Aorta (tissue), 5 donors: ENCODE results near the gene CHKB. TPM values are rescaled to one million over a fixed set of nuclear protein-coding genes. Genes with fewer than 3 reads are reported as not detected.
"Not testable (repeated sequence)": the region's sequence is repeated elsewhere in the genome, so short reads cannot be mapped to it uniquely, and the experiment has no call there.

Source experiments
- ATAC-seq: fragments of 200-7000 bp; cut with Tn5 transposase; one replicate; pipeline ENCODE4 v1.9.1; 2022; ENCODE audit warnings: moderate library complexity; ENCODE audit not compliant: low FRiP score
- DNase-seq, 2 donors: peaks; one replicate each; pipeline ENCODE4 v3.0.0-alpha.2; 2020
- H3K27ac ChIP-seq, 2 donors: one replicate each; pipeline ENCODE4 v1.5.1; 2013; ENCODE audit warnings: low read length in 2 of 2, mild to moderate bottlenecking in 2 of 2, moderate library complexity in 2 of 2, control low read depth in 1 of 2, inconsistent platforms in 1 of 2, low read depth in 1 of 2
- H3K27me3 ChIP-seq, 2 donors: one replicate each; pipeline ENCODE4 v1.6.1; 2013; ENCODE audit warnings: control low read depth in 1 of 2, low read length in 1 of 2, mild to moderate bottlenecking in 1 of 2, moderate library complexity in 1 of 2; ENCODE audit not compliant: insufficient read depth in 2 of 2, control insufficient read depth in 1 of 2
- H3K36me3 ChIP-seq, 2 donors: one replicate each; pipeline ENCODE4 v1.6.1; 2013; ENCODE audit warnings: control low read depth in 1 of 2, low read length in 1 of 2, mild to moderate bottlenecking in 1 of 2; ENCODE audit not compliant: insufficient read depth in 2 of 2, control insufficient read depth in 1 of 2
- H3K4me1 ChIP-seq, 2 donors: one replicate each; pipeline ENCODE4 v1.6.1; 2013; ENCODE audit warnings: low read length in 2 of 2, control low read depth in 1 of 2, mild to moderate bottlenecking in 1 of 2, moderate library complexity in 1 of 2; ENCODE audit not compliant: insufficient read depth in 2 of 2, control insufficient read depth in 1 of 2
- H3K4me3 ChIP-seq, 2 donors: one replicate each; pipeline ENCODE4 v1.5.1; 2013; ENCODE audit warnings: low read length in 2 of 2, control low read depth in 1 of 2, mild to moderate bottlenecking in 1 of 2
- H3K9me3 ChIP-seq: one replicate; pipeline ENCODE4 v1.6.1; 2013; ENCODE audit warnings: mild to moderate bottlenecking, low read length; ENCODE audit not compliant: control insufficient read depth
- WGBS, 2 donors: extraction: QIAGEN DNeasy Blood & Tissue Kit; methylation state at CpG; one replicate each; pipeline ENCODE4 v1.1.7; 2013; 5-methylcytosine and 5-hydroxymethylcytosine counted together
- intact Hi-C, 2 donors: fragments of 100-400 bp; cut with DNase I; formaldehyde crosslinking; loops; one replicate each; pipeline versions ENCODE4 v1.14.2 to v1.15.0; 2022
- polyA plus RNA-seq, 2 donors: library from polyadenylated mRNA; stranded (reverse); fragments of 200-250 nt; gene quantifications; one replicate each; pipeline ENCODE4 v1.2.3, GENCODE V29; 2013
- total RNA-seq, 2 donors: library from RNA; stranded (reverse); fragmentation: NEBNext Ultra II Directional; extraction: Animal tissue kit (Norgen Biotek cat#: 25700); gene quantifications; one replicate each; pipeline ENCODE4 v1.2.1, GENCODE V29; 2021
- donor health status: healthy with polysubstance abuse.
- donor health status: Bipolar disorder and iron deficiency.
- donor health status: DM: no; HTN: no; CAD: no.
- donor health status: DM: no; HTN: no; CAD: no.
- donor health status: DM: yes; HTN: yes; CAD: no.

Gene CHKB
- total and polyA plus RNA-seq, 4 donors = 28.4 to 544 (median 57.7) TPM

- H3K27me3 ChIP-seq = no peaks in the 10 kb centered on the region
- no peaks in the 10 kb centered on the region for H3K36me3 ChIP-seq
- H3K4me1 ChIP-seq = no peaks in the 10 kb centered on the region
- ATAC-seq (no peak), DNase-seq (peak in 1 of 2 donors; percentile 79)
- no peaks in the 10 kb centered on the region for H3K9me3 ChIP-seq
- H3K4me3 ChIP-seq = no peak overlapping the region
- 87 to 89% methylated on average over 26 to 27 of the region's 27 CpGs for WGBS, 2 donors
- intact Hi-C loops = no loop called here
- H3K27ac ChIP-seq = no peak overlapping the region
Observed at GRCh38 chr22:50625568-50626313, 43.1 kb upstream of the CHKB start.

GRCh38 chr22:50625131-50625567, 42.5 kb upstream of the CHKB start:
- DNase-seq (peak in 1 of 2 donors; percentile 75), ATAC-seq (no peak)
- Histone ChIP-seq H3K9me3 (no peaks in the 10 kb centered on the region), H3K4me3 (no peak overlapping the region), H3K27me3 (no peaks in the 10 kb centered on the region), H3K4me1 (no peaks in the 10 kb centered on the region), H3K36me3 (no peaks in the 10 kb centered on the region), H3K27ac (no peak overlapping the region)
- 87 to 92% methylated on average over 11 to 14 of the region's 14 CpGs for WGBS, 2 donors
- intact Hi-C loops = no loop called here

GRCh38 chr22:50624347-50625130, 41.9 kb upstream of the CHKB start:
- DNase-seq (peak in 1 of 2 donors; percentile 17), ATAC-seq (no peak)
- intact Hi-C loops = no loop called here
- Histone ChIP-seq H3K4me1 (no peaks in the 10 kb centered on the region), H3K9me3 (no peaks in the 10 kb centered on the region), H3K4me3 (no peak overlapping the region), H3K27me3 (no peaks in the 10 kb centered on the region), H3K27ac (no peak overlapping the region), H3K36me3 (no peaks in the 10 kb centered on the region)
- WGBS, 2 donors = 71 to 76% methylated on average over 16 of the region's 16 CpGs

- no peaks in the 10 kb centered on the region for H3K4me1 ChIP-seq
- ATAC-seq = no peak
- no peaks in the 10 kb centered on the region for H3K27me3 ChIP-seq
- H3K27ac ChIP-seq = no peak overlapping the region
- peak in 1 of 2 donors; percentile 57 for DNase-seq
- whole genome bisulfite sequencing, 2 donors = 51 to 62% methylated on average over 16 of the region's 16 CpGs
- intact Hi-C loops = no loop called here
- no peak overlapping the region for H3K4me3 ChIP-seq
- no peaks in the 10 kb centered on the region for H3K9me3 ChIP-seq
- H3K36me3 ChIP-seq = no peaks in the 10 kb centered on the region
Observed at GRCh38 chr22:50622723-50623327, 40.2 kb upstream of the CHKB start.

DNA sequence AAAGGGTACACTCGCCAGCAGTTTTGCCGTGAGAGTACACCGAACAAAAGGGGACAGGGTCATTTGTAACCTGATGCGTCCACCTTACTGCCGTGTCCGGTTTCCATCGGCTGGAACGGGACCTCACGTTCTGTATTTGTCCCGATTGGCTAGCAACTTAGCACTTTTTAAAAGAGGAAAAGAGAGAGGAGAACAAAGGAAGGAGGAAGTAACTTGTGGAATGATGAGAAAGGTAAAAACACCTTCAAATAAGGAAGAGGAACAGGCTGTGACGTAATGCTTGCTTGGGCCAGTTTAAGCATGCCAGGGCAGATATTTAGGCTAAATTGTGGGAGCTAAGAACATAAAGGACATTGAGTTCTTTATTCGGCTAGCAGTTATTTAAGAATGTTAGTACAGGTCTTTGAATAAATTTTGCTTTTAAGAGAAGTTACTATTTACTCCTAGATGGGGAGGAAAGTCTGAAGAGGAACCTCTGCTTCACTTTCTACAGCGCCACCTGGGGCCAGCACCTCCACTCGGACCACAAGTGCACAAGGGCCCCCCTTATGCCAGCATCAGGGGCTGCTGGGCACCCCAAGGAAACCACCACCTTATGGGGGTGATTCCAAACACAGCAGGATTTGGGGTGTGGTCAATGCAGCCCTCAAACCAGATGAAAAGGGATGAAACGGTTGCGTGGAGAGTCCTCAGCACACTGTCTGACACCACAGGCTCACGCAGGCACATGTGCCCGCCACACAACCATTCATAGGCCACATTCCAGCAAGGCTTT, 39.5 kb upstream of the CHKB start:
- DNase-seq (peak in 1 of 2 donors; percentile 30), ATAC-seq (no peak)
- Histone ChIP-seq H3K9me3 (no peaks in the 10 kb centered on the region), H3K27ac (no peak overlapping the region), H3K27me3 (no peaks in the 10 kb centered on the region), H3K4me3 (no peak overlapping the region), H3K36me3 (no peaks in the 10 kb centered on the region), H3K4me1 (no peaks in the 10 kb centered on the region)
- intact Hi-C loops = no loop called here
- WGBS, 2 donors = 17 to 28% methylated on average over 18 of the region's 18 CpGs

DNA sequence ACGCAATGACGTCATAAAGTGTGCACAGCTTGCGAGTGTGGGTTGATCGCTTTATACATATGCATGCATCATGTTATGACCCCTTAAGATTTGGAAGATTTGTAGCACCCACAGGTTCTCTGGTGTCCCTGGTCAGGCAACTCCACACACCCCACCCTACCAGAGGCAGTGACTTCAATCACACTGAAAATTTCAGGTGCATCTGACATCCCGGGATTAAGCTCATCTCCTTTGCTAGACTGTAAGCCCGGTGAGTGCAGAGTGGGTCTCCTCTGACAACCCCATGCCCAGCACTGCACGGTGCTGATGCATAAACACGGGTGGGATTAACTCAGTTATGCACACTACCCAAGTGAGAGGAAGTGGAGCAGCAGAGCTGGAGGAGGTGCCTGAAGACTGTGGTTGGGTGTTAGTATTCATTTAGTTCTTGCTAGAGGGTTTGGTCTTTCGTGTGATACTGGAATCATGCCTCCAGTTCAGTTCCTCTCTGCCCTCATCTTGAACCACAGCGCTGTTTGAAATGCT, 38.8 kb upstream of the CHKB start:
- H3K4me1 ChIP-seq = no peaks in the 10 kb centered on the region
- no peaks in the 10 kb centered on the region for H3K27me3 ChIP-seq
- no peak overlapping the region for H3K27ac ChIP-seq
- H3K36me3 ChIP-seq = no peaks in the 10 kb centered on the region
- peak; percentile 10 for ATAC-seq
- 37 to 43% methylated on average over 10 of the region's 10 CpGs for WGBS, 2 donors
- DNase-seq = no peak
- H3K9me3 ChIP-seq = no peaks in the 10 kb centered on the region
- intact Hi-C loops = no loop called here
- H3K4me3 ChIP-seq = no peak overlapping the region

DNA sequence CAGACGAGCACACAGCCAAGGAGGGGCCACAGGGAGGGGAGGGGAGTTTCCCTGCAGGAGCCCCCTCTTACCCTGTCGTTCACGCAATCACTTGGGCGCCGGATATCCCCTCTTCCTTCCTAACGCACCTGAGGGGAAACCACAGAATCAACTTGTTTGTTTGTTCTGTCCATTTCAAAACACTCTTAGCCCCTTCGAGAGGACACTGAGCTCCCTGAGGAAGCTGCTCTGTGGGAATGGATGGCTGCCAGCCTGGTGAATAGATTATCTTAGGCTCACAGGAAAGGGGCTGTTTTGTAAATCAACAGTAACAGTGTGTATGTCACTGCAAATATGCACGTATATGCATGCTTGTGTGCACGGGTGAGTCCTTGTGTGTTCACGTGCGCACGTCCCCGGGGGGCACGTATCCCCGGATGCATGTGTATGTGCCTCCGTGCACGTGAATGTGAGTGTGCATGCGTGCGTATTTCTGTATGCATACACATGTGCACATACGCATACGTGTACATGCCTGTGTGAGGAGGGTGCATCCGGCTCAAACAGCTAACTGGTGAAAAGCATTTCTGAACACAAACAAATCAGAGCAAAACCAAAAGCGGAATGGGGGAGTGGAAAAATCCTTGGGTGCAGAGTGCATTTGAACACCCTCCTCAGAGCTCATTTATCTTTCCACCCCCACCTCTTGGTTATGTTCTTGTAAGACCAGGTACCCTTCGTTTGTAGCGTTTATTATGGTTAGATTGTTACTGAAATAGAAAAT, 38.1 kb upstream of the CHKB start:
- Histone ChIP-seq H3K4me1 (no peaks in the 10 kb centered on the region), H3K36me3 (no peaks in the 10 kb centered on the region), H3K27me3 (no peaks in the 10 kb centered on the region), H3K4me3 (no peak overlapping the region), H3K27ac (no peak overlapping the region), H3K9me3 (no peaks in the 10 kb centered on the region)
- ATAC-seq (no peak), DNase-seq (no peak)
- WGBS, 2 donors = 18 to 23% methylated on average over 25 of the region's 25 CpGs
- intact Hi-C loops = no loop called here

- ATAC-seq, H3K4me3 ChIP-seq, DNase-seq, intact Hi-C loops, H3K4me1 ChIP-seq, H3K36me3 ChIP-seq, H3K9me3 ChIP-seq, H3K27me3 ChIP-seq, H3K27ac ChIP-seq: not testable (repeated sequence)
- 84 to 93% methylated on average over 2 to 3 of the region's 3 CpGs for WGBS, 2 donors
Observed at GRCh38 chr22:50614296-50614695, 31.6 kb upstream of the CHKB start.
